Smooth muscle cell (in vitro differentiated cells): ENCODE data around the gene RXYLT1. TPM values are rescaled to one million over a fixed set of nuclear protein-coding genes. Genes with fewer than 3 reads are reported as not detected.

ENCODE experiments used
- polyA plus RNA-seq: library from polyadenylated mRNA; unstranded; fragments of >200 nt; fragmentation: Nextera tagmentation; extraction: Ambion mirVana; gene quantifications from 2 replicates; pipeline ENCODE4 v1.2.1, GENCODE V29; 2016
- small RNA-seq: library from RNA; depleted of rRNA; stranded (forward); fragments of <200 nt; gene quantifications from one replicate; pipeline ENCODE3, GENCODE V24; 2014
- total RNA-seq: library from RNA; depleted of rRNA; stranded (reverse); fragments of >200 nt; gene quantifications from 2 replicates; pipeline ENCODE4 v1.2.3, GENCODE V29; 2014

Gene RXYLT1
- total and polyA plus RNA-seq, 2 experiments from 2014 or later = 9.4 to 11.1 TPM

Small RNA genes lying within 50 kb of the gene (small RNA-seq; reads per million reads assigned to genes)
- not detected for gene AC084357.1

Other genes starting within 250 kb of the RXYLT1 start
- gene DPY19L2, start 111.4 kb upstream of the RXYLT1 start, total RNA-seq = 0.18 and 0.58 TPM in 2 replicates
- gene DPY19L2, start 111.4 kb upstream of the RXYLT1 start, polyA plus RNA-seq = not detected in 2 replicates
- 5.9 and 6.1 TPM in 2 replicates for gene SRGAP1, start 64.8 kb downstream of the RXYLT1 start, total RNA-seq
- 4.0 and 9.7 TPM in 2 replicates for gene SRGAP1, start 64.8 kb downstream of the RXYLT1 start, polyA plus RNA-seq